Loucy (cell line): ENCODE data around the gene DUSP9.

Experiments
- EZH2phosphoT487 ChIP-seq: fragments of 200-600 bp; IDR thresholded peaks from 2 replicates; pipeline ENCODE4 v1.6.1; 2018; ENCODE audit warnings: antibody characterized with exemption, mild to moderate bottlenecking, moderate library complexity, borderline replicate concordance
- TF ChIP-seq, protein P1 (sequence below): fragments of 200-600 bp; sonication (generic); conservative IDR thresholded peaks from 2 replicates; pipeline ENCODE4 v1.5.1; 2014; ENCODE audit warnings: mild to moderate bottlenecking, antibody characterized with exemption, low read length

DNA sequence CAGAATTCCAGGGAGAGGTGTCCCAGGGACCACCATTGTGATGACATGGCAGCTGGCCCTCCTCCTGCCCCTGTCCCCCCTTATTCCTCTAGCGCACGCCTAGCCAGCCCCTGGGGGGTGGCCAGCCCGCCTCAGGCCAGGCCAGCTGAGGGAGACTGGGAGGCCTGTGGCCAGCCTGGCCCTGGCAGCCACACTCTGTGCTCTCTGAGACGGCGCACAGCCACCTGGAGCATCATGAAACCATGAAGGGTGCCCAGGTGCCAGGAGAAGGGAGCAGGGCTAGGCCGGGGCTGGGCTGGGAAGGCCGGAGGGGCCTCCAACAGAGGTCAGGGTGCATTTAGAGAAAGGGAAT lies 14.4 kb upstream of the DUSP9 start:
- TF ChIP-seq, protein P1, sequence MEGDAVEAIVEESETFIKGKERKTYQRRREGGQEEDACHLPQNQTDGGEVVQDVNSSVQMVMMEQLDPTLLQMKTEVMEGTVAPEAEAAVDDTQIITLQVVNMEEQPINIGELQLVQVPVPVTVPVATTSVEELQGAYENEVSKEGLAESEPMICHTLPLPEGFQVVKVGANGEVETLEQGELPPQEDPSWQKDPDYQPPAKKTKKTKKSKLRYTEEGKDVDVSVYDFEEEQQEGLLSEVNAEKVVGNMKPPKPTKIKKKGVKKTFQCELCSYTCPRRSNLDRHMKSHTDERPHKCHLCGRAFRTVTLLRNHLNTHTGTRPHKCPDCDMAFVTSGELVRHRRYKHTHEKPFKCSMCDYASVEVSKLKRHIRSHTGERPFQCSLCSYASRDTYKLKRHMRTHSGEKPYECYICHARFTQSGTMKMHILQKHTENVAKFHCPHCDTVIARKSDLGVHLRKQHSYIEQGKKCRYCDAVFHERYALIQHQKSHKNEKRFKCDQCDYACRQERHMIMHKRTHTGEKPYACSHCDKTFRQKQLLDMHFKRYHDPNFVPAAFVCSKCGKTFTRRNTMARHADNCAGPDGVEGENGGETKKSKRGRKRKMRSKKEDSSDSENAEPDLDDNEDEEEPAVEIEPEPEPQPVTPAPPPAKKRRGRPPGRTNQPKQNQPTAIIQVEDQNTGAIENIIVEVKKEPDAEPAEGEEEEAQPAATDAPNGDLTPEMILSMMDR, result no peak
- no peak for TF ChIP-seq EZH2phosphoT487
